Osteoblast (primary cell): Measurements from ENCODE around the gene OR1A1. TPM values are rescaled to one million over a fixed set of nuclear protein-coding genes. Genes with fewer than 3 reads are reported as not detected.
"Not testable (repeated sequence)": the region's sequence is repeated elsewhere in the genome, so short reads cannot be mapped to it uniquely, and the experiment has no call there.

Experiments used
- DNase-seq: peaks from one replicate; pipeline ENCODE4 v3.0.0; 2011; ENCODE audit warnings: low spot score, mixed read lengths; ENCODE audit not compliant: insufficient read length; ENCODE audit errors: missing footprints
- H2AFZ ChIP-seq: 2 replicates; pipeline ENCODE4 v1.6.0; 2011; ENCODE audit warnings: mild to moderate bottlenecking, low read length
- H3K27ac ChIP-seq: 2 replicates; pipeline ENCODE4 v1.5.1; 2011; ENCODE audit warnings: mild to moderate bottlenecking, low read depth, low read length, moderate library complexity
- H3K27me3 ChIP-seq: 2 replicates; pipeline ENCODE4 v1.6.0; 2012; ENCODE audit warnings: mild to moderate bottlenecking, control low read depth, inconsistent platforms, low read length, moderate library complexity; ENCODE audit not compliant: insufficient read depth
- H3K36me3 ChIP-seq: 2 replicates; pipeline ENCODE4 v1.5.1; 2011; ENCODE audit warnings: mild to moderate bottlenecking, low read length, control low read depth, moderate library complexity; ENCODE audit not compliant: insufficient read depth
- H3K4me1 ChIP-seq: 2 replicates; pipeline ENCODE4 v1.5.1; 2011; ENCODE audit warnings: mild to moderate bottlenecking, low read length, control low read depth, moderate library complexity; ENCODE audit not compliant: insufficient read depth
- H3K4me2 ChIP-seq: 2 replicates; pipeline ENCODE4 v1.6.0; 2011; ENCODE audit warnings: mild to moderate bottlenecking, low read length; ENCODE audit not compliant: insufficient read depth
- H3K4me3 ChIP-seq: fragments of 200-600 bp; sonication (generic); 3 replicates; pipeline ENCODE4 v1.5.1; 2012; ENCODE audit warnings: mild to moderate bottlenecking, low read length, inconsistent platforms; ENCODE audit not compliant: insufficient read depth
- H3K79me2 ChIP-seq: 2 replicates; pipeline ENCODE4 v1.6.0; 2012; ENCODE audit warnings: mild to moderate bottlenecking, low read length, control low read depth, inconsistent platforms; ENCODE audit not compliant: insufficient read depth
- H3K9me3 ChIP-seq: 2 replicates; pipeline ENCODE4 v1.5.1; 2011; ENCODE audit warnings: low read depth, low read length, control low read depth
- H4K20me1 ChIP-seq: 2 replicates; pipeline ENCODE4 v1.6.0; 2012; ENCODE audit warnings: mild to moderate bottlenecking, low read length, control low read depth; ENCODE audit not compliant: insufficient read depth
- CTCF ChIP-seq: IDR thresholded peaks from 2 replicates; pipeline ENCODE4 v1.5.1; 2011; ENCODE audit warnings: mild to moderate bottlenecking, low read depth, low read length, moderate library complexity; ENCODE audit errors: extremely low read depth
- total RNA-seq: library from RNA; depleted of rRNA; stranded (reverse); fragments of >200 nt; gene quantifications from 2 replicates; pipeline ENCODE4 v1.2.3, GENCODE V29; 2012

The OR1A1 gene
- total RNA-seq, 1 donor, result not detected

- no peak for TF ChIP-seq CTCF
- no peaks in the 10 kb centered on the region for H4K20me1 ChIP-seq
- H3K27ac ChIP-seq, result no peak overlapping the region
- H3K4me1 ChIP-seq, result no peaks in the 10 kb centered on the region
- no peak overlapping the region for H2AFZ ChIP-seq
- no peaks in the 10 kb centered on the region for H3K79me2 ChIP-seq
- no peak overlapping the region for H3K4me2 ChIP-seq
- no peak for DNase-seq
- H3K36me3 ChIP-seq, result no peaks in the 10 kb centered on the region
- H3K9me3 ChIP-seq, result no peaks in the 10 kb centered on the region
- no peak overlapping the region for H3K4me3 ChIP-seq
- H3K27me3 ChIP-seq, result no peaks in the 10 kb centered on the region
Measured at GRCh38 chr17:3221850-3222249, 14.4 kb downstream of the OR1A1 start.

DNA sequence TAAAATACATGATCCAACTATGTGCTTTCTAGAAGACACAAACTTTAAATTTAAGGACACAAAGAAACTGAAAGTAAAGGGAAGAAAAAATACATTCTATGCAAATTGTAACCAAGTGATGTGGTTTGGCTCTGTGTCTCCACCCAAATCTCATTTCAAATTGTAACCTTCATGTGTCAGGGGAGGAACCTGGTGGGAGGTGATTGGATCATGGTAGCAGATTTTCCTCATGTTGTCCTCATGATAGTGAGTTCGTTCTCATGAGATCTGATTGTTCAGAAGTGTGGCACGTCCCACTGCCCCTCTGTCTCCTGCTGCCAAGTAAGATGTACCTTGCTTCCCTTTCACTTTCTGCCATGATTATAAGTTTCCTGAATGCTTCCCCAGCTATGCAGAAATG, 15.0 kb downstream of the OR1A1 start:
- H3K27me3 ChIP-seq, result no peaks in the 10 kb centered on the region
- no peak overlapping the region for H2AFZ ChIP-seq
- no peak for DNase-seq
- H3K4me3 ChIP-seq, result no peak overlapping the region
- H3K27ac ChIP-seq, result no peak overlapping the region
- H3K4me1 ChIP-seq, result no peaks in the 10 kb centered on the region
- no peak for TF ChIP-seq CTCF
- no peak overlapping the region for H3K4me2 ChIP-seq
- no peaks in the 10 kb centered on the region for H3K79me2 ChIP-seq
- no peaks in the 10 kb centered on the region for H3K36me3 ChIP-seq
- H4K20me1 ChIP-seq, result no peaks in the 10 kb centered on the region
- no peaks in the 10 kb centered on the region for H3K9me3 ChIP-seq

DNA sequence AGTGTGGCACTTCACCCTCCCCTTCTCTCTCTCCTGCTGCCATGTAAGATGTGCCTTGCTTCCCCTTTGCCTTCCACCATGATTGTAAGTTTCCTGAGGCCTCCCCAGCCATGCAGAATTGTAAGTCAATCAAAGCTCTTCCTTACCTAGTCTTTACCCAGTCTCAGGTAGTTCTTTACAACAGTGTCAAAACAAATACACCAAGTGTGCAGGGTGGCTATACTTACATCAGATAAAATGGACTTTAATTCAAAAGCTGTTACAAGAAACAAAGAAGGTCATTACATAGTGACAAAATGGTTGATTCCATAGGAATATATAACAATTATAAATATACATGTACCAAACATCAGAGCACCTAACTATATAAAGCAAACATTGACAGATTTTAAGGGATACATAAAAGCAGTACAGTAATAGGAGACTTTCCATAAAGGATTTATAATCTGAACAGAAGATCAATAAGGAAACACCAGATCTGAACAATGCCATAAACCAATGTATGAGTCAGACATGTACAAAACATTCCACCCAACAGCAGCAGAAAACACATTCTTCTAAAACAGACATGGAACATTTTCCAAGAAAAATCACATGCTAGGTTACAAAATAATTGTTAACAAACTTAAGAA, 17.4 kb downstream of the OR1A1 start:
- H3K4me1 ChIP-seq, H3K79me2 ChIP-seq, H3K36me3 ChIP-seq, H3K9me3 ChIP-seq, H3K27me3 ChIP-seq, H3K4me3 ChIP-seq, DNase-seq, H3K27ac ChIP-seq, H3K4me2 ChIP-seq, H2AFZ ChIP-seq, H4K20me1 ChIP-seq: not testable (repeated sequence)

GRCh38 chr17:3232300-3232699, 24.8 kb downstream of the OR1A1 start:
- H3K4me1 ChIP-seq, DNase-seq, H3K27ac ChIP-seq, H4K20me1 ChIP-seq, H2AFZ ChIP-seq, H3K27me3 ChIP-seq, H3K9me3 ChIP-seq, H3K36me3 ChIP-seq, H3K79me2 ChIP-seq, H3K4me3 ChIP-seq, H3K4me2 ChIP-seq: not testable (repeated sequence)

DNA sequence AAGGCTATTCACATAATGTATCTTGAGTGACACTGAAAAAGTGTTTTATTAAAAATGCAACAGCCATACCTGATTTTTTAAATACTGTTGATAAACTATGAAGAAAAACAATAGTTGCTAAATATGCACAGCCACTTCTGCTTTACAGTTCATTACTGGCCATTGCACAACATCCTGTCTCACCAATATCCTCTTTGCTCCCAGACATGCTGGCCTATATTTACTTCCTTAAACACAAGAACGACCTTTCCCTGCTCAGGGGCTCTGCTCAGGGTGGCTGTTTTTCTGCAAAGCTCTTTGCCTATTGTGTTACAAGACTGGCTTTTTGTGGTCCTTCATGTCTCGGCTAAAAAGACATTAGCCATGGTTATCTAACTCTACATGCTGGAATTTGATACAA, 31.2 kb downstream of the OR1A1 start:
- H3K4me1 ChIP-seq, DNase-seq, H3K79me2 ChIP-seq, H3K4me3 ChIP-seq, H3K36me3 ChIP-seq, H4K20me1 ChIP-seq, H3K27ac ChIP-seq, H3K27me3 ChIP-seq, H3K9me3 ChIP-seq, H3K4me2 ChIP-seq, H2AFZ ChIP-seq: not testable (repeated sequence)

GRCh38 chr17:3241044-3241443, 33.6 kb downstream of the OR1A1 start:
- H3K79me2 ChIP-seq, H3K27ac ChIP-seq, H3K9me3 ChIP-seq, H3K4me2 ChIP-seq, H3K36me3 ChIP-seq, H2AFZ ChIP-seq, H3K4me1 ChIP-seq, DNase-seq, H3K27me3 ChIP-seq, H4K20me1 ChIP-seq, H3K4me3 ChIP-seq: not testable (repeated sequence)

GRCh38 chr17:3244841-3245240, 37.4 kb downstream of the OR1A1 start:
- not testable (repeated sequence) for H3K4me3 ChIP-seq, H3K79me2 ChIP-seq, H3K27ac ChIP-seq, H3K27me3 ChIP-seq, H4K20me1 ChIP-seq, DNase-seq, H2AFZ ChIP-seq, H3K9me3 ChIP-seq, H3K4me1 ChIP-seq, H3K36me3 ChIP-seq, H3K4me2 ChIP-seq

DNA sequence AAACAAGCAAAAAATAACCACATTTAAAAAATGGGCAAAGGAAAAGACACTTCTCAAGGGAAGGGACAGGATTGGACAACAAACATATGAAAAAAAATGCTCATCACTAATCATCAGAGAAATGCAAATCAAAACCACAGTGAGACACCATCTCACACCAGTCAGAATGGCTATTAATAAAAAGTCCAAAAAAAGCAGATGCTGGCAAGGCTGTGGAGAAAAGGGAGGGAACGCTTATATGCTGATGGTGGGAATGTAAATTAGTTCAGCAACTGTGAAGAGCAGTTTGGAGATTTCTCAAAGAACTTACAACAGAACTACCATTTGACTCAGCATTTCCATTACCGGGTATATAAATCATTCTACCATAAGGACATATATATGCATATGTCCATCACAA, 41.5 kb downstream of the OR1A1 start:
- H3K9me3 ChIP-seq, H3K4me3 ChIP-seq, H3K27me3 ChIP-seq, H3K4me1 ChIP-seq, DNase-seq, H3K79me2 ChIP-seq, H4K20me1 ChIP-seq, H2AFZ ChIP-seq, H3K36me3 ChIP-seq, H3K4me2 ChIP-seq, H3K27ac ChIP-seq: not testable (repeated sequence)
